ENCODE results near the gene LRRC59.

The LRRC59 gene

DNA sequence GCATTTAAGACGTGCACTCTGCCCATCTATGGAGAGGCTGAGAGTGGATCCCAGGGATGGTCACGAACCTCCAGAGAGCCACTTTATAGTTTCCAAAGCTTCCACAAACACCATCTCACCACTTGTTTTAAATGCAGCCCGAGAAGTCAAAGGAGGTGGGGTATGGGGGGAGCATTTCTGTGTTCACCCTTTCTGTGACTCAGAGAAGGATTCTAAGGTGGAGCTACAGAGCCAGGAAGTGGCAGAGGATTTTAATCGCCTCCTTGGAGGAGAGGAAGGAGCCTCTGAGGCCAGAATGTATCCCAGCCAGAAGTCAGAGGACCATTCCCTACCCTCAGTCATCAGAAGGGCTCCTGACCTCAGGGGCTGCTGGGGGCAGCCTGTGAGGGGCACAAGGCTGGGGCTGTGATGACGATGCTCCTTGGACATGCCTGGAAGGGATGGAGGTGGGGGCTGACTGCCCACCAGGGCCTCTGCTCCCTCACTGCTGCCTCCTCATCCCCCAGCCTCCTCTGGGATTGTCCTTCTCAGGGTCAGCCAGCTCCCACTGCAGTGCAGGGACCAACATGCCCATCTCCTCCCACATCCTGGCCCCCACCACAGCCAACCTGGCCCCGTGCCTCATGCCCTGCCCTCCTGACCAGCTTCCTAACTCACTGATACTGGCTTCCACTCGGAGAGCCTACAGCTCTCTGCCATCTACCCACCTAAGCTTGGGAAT lies 48.6 kb downstream of the LRRC59 start:
- in situ Hi-C loops (cut with HindIII; ENCODE audit: low sequenced_read_pairs) = loop anchor here (5.0 to 25.0 kb wide), 2 partner anchors 49 to 436 kb away; partner anchors contain the start of gene LRRC59

DNA sequence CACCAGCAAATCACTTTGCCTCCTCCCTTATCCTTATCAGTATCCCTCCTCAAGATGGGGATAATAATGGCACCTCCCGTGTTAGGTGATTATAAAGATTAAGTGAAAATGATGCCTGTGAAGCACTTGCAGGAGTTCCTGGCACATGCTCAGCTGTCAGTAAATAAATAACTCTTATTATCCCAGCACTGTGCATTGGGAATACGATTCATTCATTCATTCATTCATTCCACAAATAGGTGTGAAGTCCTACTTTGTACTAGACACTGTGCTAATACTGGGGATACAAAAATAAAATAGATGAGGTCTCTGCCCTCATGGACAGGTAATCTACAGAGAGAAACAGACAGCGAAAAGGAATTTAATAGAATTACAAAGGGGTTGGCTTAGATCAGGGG lies 49.4 kb downstream of the LRRC59 start:
- in situ Hi-C loops (cut with HindIII; ENCODE audit: low sequenced_read_pairs) = loop anchor here (5.0 to 25.0 kb wide), 2 partner anchors 49 to 436 kb away; partner anchors contain the start of gene LRRC59

- in situ Hi-C loops (cut with HindIII; ENCODE audit: low sequenced_read_pairs) = loop anchor here (5.0 to 25.0 kb wide), 2 partner anchors 50 to 435 kb away; partner anchors contain the start of gene LRRC59
Measured at GRCh38 chr17:50347117-50347893, 50.0 kb downstream of the LRRC59 start.

DNA sequence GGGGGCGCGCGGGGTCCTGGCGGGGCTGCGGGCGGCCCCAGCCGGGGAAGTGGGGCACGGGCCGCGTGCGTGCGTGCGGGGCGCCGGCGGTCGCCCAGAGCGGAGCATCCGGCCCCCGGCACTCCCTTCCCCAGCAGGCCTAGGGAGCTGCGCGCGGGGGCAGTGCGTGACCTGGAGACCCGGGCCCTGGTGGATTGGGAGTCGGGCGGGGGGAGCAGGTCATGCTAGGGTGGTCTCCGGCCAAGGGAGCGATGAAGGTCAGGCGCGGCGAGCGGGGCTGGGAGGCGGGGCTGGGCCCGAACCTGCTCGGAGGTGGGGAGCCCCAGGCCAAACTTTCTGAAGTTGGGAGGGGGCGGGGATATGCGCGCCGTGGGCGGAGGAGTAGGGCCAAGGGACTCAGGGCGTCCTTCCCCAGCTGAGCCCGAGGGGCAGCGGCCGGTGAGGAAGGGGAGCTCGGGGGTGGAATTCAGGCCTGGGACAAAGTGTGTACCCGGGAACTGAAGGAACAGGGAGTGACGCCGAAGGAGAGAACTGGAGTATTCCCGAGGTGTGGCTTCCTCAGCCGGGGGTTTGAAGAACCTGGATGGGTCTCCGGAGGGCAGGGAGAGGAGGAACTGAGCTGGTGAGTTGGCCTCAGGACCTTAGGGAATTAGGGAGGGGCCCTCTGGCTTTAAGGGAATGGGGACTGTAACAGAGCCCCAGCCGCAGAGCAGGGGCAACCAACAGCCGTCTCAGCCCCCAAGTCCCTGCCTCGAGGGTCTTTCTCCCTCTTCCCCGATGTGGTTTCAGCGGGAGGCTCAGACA lies 50.8 kb downstream of the LRRC59 start:
- in situ Hi-C loops (cut with HindIII; ENCODE audit: low sequenced_read_pairs) = loop anchor here (5.0 to 25.0 kb wide), 2 partner anchors 51 to 434 kb away; partner anchors contain the start of gene LRRC59

DNA sequence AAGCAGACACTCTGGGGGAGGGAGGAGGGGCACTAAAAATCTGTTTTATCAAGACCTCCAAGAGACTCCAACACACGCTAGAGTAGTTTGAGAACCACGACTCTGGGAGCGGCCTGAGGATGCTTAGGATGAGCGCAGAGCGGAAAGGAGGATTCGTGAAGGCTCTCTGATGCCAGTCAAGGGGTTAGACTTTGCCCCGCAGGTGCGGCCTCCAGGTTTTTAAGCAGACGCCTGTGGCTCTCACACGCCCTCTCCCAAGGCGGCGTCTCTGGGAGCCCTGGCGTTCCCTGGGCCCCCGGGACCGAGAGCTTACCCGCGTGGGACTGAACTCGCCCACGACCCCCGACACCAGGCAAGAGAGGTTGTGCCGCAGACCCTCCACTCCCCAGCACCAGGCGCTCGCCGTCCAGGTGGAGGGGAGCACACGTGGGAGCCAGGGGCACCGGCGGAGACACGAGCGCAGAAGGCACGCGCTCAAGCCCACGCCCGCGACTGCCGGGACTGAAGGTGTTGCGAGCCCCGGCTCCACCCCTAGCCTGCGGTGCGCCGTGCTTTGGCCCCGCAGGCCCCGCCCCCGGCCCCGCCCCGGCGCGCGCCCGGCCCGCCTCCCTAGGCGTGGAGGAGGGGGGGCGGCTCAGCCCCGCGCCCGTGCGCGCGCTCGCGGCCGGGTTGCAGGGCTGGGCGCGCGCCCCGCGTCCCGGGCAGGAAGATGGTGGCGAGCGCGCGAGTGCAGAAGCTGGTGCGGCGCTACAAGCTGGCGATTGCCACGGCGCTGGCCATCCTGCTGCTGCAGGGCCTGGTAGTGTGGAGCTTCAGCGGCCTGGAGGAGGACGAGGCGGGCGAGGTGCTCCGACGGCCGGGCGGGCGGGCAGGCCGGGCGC lies 51.7 kb downstream of the LRRC59 start, which contains the start of gene XYLT2:
XYLT2 (plus strand) TSS at position 695 of the 881 bp plus-strand sequence; CDS start at position 710, 15 bp downstream.
- in situ Hi-C loops (cut with HindIII; ENCODE audit: low sequenced_read_pairs) = loop anchor here (5.0 to 25.0 kb wide), 2 partner anchors 52 to 433 kb away; partner anchors contain the start of gene LRRC59

- in situ Hi-C loops (cut with HindIII; ENCODE audit: low sequenced_read_pairs) = loop anchor here (5.0 to 25.0 kb wide), 2 partner anchors 52 to 433 kb away; partner anchors contain the start of gene LRRC59
Measured at GRCh38 chr17:50344731-50345365, 52.5 kb downstream of the LRRC59 start.

- in situ Hi-C loops (cut with HindIII; ENCODE audit: low sequenced_read_pairs) = loop anchor here (25.0 kb wide), 1 partner anchor 427 kb away; no protein-coding TSS in a partner anchor
Measured at GRCh38 chr17:50339381-50339780, 57.9 kb downstream of the LRRC59 start.

DNA sequence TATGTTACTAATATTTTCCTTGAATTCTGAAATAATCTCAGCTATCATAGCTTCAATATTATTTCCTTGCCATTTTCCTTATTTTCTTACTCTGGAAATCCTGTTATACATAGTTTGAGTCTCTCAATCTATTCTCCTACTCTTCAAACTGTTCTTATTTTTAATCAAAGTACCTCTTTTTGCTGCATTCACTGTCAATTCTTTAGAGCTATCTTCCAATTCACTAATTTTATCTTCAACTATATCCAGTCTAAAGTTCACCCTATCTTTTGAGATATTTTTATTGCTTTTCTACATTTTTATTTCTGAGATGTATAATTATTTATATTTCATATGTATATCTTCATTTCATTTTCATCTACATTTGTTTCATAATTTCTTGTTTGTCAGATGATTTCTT lies 58.7 kb downstream of the LRRC59 start:
- in situ Hi-C loops (cut with HindIII; ENCODE audit: low sequenced_read_pairs) = loop anchor here (25.0 kb wide), 1 partner anchor 426 kb away; no protein-coding TSS in a partner anchor

DNA sequence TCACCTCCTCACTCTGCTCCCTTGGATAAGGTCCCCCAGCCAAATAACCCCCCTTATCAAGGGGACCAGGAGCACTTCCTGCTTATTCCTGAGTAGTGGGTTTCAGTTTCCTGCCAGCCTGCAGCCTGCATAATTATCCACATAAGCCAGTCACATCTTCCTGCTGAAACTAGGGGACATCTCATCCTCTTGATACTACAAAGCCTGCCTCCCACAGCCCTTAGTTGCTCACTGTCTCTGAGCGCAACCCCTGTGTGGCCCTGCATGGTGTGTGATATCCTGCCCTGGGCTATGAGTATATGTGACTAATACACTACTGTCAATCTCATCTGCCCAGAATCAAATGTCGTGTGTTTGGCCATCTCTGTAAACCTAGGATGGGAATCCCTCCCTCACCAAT lies 59.4 kb downstream of the LRRC59 start:
- in situ Hi-C loops (cut with HindIII; ENCODE audit: low sequenced_read_pairs) = loop anchor here (25.0 kb wide), 1 partner anchor 426 kb away; no protein-coding TSS in a partner anchor

- in situ Hi-C loops (cut with HindIII; ENCODE audit: low sequenced_read_pairs) = loop anchor here (5.0 to 25.0 kb wide), 2 partner anchors 66 to 421 kb away; no protein-coding TSS in a partner anchor
Measured at GRCh38 chr17:50333291-50334057, 63.8 kb downstream of the LRRC59 start.

- in situ Hi-C loops (cut with HindIII; ENCODE audit: low sequenced_read_pairs) = loop anchor here (5.0 to 25.0 kb wide), 2 partner anchors 65 to 420 kb away; no protein-coding TSS in a partner anchor
Measured at GRCh38 chr17:50332196-50332595, 65.1 kb downstream of the LRRC59 start.

Data from endothelial cell of hepatic sinusoid (primary cell).